ENCODE results near the gene GDI2.
"Not testable (repeated sequence)": the region's sequence is repeated elsewhere in the genome, so short reads cannot be mapped to it uniquely, and the experiment has no call there.

The GDI2 gene

DNA sequence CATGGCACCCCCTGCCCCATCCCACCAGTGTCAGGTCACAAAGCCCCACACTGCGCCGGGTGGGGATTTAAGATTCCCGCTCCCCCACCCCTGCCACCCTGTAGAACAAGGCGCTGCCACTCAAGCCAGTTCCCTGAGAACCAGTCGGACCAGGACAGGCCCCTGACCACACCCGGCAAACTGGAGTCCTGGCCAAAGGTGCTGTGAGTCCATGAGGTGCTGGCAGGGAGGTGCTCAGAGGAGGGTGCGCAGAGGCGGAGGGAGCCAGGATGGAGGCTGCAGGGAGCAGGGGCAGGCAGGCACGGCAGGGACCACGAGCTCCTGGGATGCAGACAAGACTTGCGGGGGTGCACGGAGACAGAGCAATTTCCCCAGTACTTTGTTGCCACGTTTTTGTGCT is 19.7 kb upstream of the GDI2 start:
- H3K27ac ChIP-seq, result peak overlapping the region; percentile 36
- TF ChIP-seq ZFX (IDR thresholded peaks at IDR 0.05) (no peak), CTCF (conservative IDR thresholded peaks at IDR 0.05) (no peak)

DNA sequence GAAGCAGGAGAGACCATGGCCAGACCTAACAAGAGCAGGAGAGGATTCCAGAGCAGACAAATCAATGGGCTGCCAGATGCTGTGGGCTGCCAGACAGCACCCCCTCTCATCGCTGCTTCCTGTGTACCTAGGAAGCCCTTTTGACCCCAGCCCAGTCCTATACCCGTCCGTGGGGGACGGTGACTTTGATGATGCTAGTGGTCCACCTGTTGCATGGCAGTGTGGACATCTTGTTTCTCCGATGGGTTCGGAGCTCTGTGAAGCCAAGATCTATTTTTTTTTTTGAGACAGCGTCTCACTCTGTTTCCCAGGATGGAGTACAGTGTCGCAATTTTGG is 18.2 kb upstream of the GDI2 start:
- no peak overlapping the region for H3K27ac ChIP-seq
- TF ChIP-seq ZFX (IDR thresholded peaks at IDR 0.05) (no peak), CTCF (conservative IDR thresholded peaks at IDR 0.05) (no peak)

GRCh38 chr10:5830629-5831445 is 17.6 kb upstream of the GDI2 start:
- TF ChIP-seq CTCF (conservative IDR thresholded peaks at IDR 0.05) (no peak), ZFX (IDR thresholded peaks at IDR 0.05) (no peak)
- no peak overlapping the region for H3K27ac ChIP-seq

DNA sequence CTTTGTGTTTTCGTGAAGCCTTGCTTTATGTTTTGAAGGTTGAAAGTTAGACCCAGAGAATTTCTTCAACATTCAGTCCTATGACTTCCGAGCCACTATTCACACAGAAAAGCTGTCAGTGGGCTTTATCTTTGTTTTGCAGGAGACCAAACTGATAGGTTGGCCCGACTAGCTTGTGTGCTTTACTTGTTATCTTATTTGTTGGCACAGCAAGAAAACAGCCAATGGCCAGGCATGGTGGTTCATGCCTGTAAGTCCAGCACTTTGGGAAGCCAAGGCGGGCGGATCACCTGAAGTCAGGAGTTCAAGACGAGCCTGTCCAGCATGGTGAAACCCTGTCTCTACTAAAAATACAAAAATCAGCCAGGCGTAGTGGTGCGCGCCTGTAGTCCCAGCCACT is 16.0 kb upstream of the GDI2 start:
- H3K27ac ChIP-seq, result no peak overlapping the region
- TF ChIP-seq CTCF (conservative IDR thresholded peaks at IDR 0.05) (no peak), ZFX (IDR thresholded peaks at IDR 0.05) (no peak)

DNA sequence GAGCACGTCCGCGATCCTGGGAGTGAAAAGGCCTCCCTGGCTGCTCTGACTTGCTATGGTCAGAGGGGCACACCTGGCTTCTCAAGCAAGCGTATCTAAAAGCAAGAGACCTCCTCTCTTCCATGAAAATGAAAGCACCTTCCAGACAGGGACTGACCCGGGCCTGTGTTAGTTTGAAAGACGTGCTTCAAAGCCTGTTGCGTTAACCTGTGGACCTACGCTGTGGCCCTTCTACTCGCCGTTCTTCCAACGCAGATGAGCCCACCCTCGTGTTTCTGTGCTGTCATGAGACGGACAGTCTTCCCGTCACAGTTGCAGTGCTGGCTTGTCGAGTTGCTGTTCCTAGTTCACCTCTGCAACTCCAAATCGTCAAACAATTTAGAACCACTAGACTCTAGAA is 15.5 kb upstream of the GDI2 start:
- TF ChIP-seq ZFX (IDR thresholded peaks at IDR 0.05), result no peak
- no peak for TF ChIP-seq CTCF (conservative IDR thresholded peaks at IDR 0.05)
- no peak overlapping the region for H3K27ac ChIP-seq

- no peak overlapping the region for H3K27ac ChIP-seq
These were observed 14.6 kb upstream of the GDI2 start for GRCh38 chr10:5827841-5828240.

GRCh38 chr10:5826511-5826910 is 13.3 kb upstream of the GDI2 start:
- H3K27ac ChIP-seq, result not testable (repeated sequence)

More at GRCh38 chr10:5827841-5828240, 14.6 kb upstream of the GDI2 start:
- TF ChIP-seq ZFX (IDR thresholded peaks at IDR 0.05) (no peak), CTCF (conservative IDR thresholded peaks at IDR 0.05) (no peak)

DNA sequence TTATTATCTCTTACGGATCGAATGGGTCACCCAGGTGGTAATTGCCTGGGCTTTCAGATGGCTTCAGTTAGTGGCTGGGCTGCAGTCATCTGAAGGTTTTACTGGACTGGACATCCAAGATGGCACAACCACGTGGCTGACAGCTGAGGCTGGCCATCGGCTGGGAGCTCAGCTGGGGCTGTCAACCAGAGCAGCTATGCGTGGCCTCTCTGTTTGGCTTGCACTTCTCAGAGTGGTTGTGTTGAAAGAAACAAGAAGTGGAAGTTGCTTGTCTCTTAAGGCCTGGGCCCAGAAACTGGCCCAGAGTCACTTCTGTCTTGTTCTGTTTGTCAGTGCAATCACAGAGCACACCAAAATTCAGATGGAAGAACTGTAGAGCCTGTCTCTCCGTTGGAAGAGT is 5.7 kb upstream of the GDI2 start:
- TF ChIP-seq CTCF (conservative IDR thresholded peaks at IDR 0.05) (no peak), ZFX (IDR thresholded peaks at IDR 0.05) (no peak)
- no peak overlapping the region for H3K27ac ChIP-seq

Measured in C4-2B (cell line).